ENCODE data around the gene DUSP22.

The DUSP22 gene

GRCh38 chr6:334536-335510, 42.5 kb downstream of the DUSP22 start:
- POLR2A ChIA-PET: no interaction called here
- TF ChIP-seq CTCF (IDR thresholded peaks at IDR 0.05; ENCODE audit: insufficient read depth, low read length, missing control alignments): no peak
- CTCF ChIA-PET: no interaction called here
- H3K4me3 ChIP-seq (ENCODE audit: low read depth, low read length): no peak overlapping the region
- no peak for DNase-seq (ENCODE audit: low read depth, low spot score)

GRCh38 chr6:335572-335971, 43.3 kb downstream of the DUSP22 start:
- ChIA-PET POLR2A (no interaction called here), CTCF (no interaction called here)
- no peak for DNase-seq (ENCODE audit: low read depth, low spot score)
- no peak for TF ChIP-seq CTCF (IDR thresholded peaks at IDR 0.05; ENCODE audit: insufficient read depth, low read length, missing control alignments)
- H3K4me3 ChIP-seq (ENCODE audit: low read depth, low read length): no peak overlapping the region

GRCh38 chr6:336159-337114, 44.1 kb downstream of the DUSP22 start:
- no peak overlapping the region for H3K4me3 ChIP-seq (ENCODE audit: low read depth, low read length)
- ChIA-PET CTCF (no interaction called here), POLR2A (no interaction called here)
- TF ChIP-seq CTCF (IDR thresholded peaks at IDR 0.05; ENCODE audit: insufficient read depth, low read length, missing control alignments): no peak
- no peak for DNase-seq (ENCODE audit: low read depth, low spot score)

- no peak for TF ChIP-seq CTCF (IDR thresholded peaks at IDR 0.05; ENCODE audit: insufficient read depth, low read length, missing control alignments)
- CTCF ChIA-PET: no interaction called here
- POLR2A ChIA-PET: no interaction called here
- H3K4me3 ChIP-seq (ENCODE audit: low read depth, low read length): no peak overlapping the region
- DNase-seq (ENCODE audit: low read depth, low spot score): no peak
Measured at GRCh38 chr6:337805-338368, 45.6 kb downstream of the DUSP22 start.

- no peak overlapping the region for H3K4me3 ChIP-seq (ENCODE audit: low read depth, low read length)
- TF ChIP-seq CTCF (IDR thresholded peaks at IDR 0.05; ENCODE audit: insufficient read depth, low read length, missing control alignments): no peak
- CTCF ChIA-PET: no interaction called here
- POLR2A ChIA-PET: no interaction called here
- DNase-seq (ENCODE audit: low read depth, low spot score): no peak
Measured at GRCh38 chr6:338815-339262, 46.6 kb downstream of the DUSP22 start.

Data from AG04449 (cell line).